GM21619 (cell line): Measurements from ENCODE around the gene TRAF3IP3.

ENCODE experiments used
- ATAC-seq: cut with Tn5 transposase; IDR thresholded peaks from one replicate; pipeline ENCODE4 v1.9.1; 2021; ENCODE audit not compliant: unreplicated experiment

TRAF3IP3 gene

DNA sequence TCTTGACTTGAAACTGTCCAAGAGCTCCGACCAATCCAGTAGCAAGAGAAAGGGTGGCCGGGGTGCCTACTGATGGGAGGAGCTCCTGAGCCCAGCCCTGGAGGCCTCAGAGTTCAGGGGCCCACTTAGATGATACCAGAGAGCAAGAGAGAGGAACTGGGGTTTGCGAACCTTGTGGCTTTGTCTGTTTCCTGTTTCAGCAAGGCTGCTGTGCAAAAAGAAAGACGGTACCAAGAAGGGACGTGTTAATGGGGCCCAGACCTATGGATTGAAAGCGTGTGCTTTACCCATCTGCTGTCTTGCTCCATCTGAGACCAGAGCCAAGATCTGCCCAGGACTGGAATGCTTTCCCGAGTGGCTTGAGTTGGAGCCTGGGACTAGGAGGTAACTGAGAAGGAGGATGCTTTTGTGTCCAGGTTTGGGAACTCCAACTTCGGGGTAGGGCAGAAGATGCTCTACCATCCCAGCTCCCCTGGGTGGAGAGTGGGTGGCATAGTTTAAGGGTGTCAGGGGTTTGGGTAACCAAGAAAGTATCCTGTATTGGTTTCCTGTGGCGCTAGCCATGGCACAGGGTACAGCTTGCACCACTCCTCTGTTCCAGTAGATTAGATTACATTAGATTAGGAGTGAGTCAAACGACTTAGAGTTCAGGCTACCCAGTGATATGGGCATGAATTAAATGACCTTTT, at the start of gene TRAF3IP3:
Gene TRAF3IP3 (plus strand): TSS at position 128 of the 689 bp plus-strand sequence. CDS start 3,987 bp downstream, outside the sequence.
- peak; percentile 71 for ATAC-seq

DNA sequence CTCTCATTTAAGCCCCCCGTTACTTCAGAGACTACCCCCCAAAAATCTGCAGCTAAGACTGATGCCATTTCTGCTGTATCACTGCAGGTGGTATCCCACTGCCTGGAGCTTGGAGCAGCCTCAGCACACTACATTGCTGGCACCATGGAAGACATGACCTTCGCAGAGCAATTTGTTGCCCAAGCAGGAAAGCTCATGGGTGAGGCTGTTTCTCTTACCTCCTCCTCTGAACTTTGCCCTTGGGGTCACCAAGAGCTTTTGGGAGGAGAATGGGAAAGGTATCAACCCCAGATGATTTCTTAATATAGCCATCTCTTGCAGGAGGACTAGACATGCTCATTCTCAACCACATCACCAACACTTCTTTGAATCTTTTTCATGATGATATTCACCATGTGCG, 49.2 kb upstream of the TRAF3IP3 start:
- ATAC-seq: no peak

GRCh38 chr1:209707308-209707707, 48.5 kb upstream of the TRAF3IP3 start:
- ATAC-seq: no peak

- ATAC-seq: no peak
These were observed 47.6 kb upstream of the TRAF3IP3 start for GRCh38 chr1:209708297-209708696.

DNA sequence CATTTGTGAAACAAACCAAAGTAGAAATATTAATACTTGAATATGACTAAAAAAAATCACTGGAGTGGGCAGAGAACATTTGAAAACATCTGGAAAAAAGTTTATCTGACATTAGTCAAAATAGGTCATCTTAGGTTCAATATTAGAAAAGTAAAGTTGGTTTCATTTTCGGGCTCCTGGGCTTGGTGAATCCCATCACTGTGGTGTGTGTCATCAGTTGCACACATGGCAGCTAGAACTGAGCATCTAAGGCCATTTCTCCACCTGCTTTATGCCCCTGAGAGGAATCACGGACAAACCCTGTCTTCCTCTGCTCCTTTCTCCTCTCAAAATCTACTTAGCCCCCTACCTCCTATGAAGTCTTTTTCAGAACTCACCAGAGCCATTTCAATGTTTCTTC, 45.8 kb upstream of the TRAF3IP3 start:
- ATAC-seq: peak; percentile 73

DNA sequence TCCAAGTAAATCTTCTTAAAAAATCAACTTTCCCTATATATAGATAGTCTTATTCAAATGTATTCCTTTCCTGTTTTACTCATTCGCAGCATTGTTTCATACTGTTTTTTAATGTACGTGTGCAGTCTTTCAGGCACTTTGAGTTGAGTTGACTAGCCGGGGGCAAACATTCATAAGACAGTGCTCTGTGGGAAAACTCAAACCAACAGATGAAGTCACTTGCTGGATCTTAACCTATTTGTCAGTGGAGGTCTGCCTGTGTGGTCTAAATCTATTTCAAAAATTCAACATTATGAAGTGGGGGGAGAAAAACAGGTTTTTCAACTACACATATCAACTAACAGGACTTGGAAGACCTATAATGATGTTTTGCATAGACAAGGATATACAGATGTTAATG, 45.0 kb upstream of the TRAF3IP3 start:
- no peak for ATAC-seq

DNA sequence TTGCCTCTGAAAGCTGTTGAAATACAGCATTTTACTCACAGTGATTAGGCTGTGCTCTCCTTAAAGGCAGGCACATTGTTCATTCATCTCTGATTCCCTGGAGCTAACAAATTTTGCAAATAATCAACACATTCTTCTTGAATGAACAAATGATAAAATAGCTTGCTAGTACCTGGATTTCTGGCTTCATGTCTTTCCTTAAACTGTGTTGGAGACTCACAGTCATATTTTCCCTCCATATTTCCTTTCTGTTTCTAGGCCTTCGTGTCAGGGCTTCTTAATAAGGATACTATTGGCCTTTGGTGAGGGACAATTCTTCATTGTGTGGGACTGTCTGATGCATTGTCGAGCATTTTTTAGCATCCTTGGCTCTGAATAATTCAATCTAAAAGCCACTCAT, 41.5 kb upstream of the TRAF3IP3 start:
- no peak for ATAC-seq

DNA sequence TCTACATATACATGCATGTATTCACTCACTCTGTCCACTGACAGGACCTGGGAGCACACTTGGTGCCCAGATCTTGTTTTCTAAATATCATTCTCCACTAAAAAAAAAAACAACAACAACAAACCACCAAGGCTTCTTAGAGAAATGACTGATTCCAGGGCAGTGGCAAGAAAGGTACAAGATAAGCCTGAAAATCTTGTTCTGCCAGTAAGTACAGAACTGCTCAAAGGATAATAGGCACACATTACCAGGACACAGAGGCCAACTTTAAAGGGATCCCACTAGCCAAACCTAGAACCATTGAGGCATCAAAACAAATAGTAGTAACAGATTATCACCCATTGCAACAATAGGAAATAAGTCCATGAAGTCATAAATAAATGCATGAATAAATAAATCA, 40.5 kb upstream of the TRAF3IP3 start:
- no peak for ATAC-seq

- no peak for ATAC-seq
These were observed 38.0 kb upstream of the TRAF3IP3 start for GRCh38 chr1:209717818-209718217.

- no peak for ATAC-seq
These were observed 35.5 kb upstream of the TRAF3IP3 start for GRCh38 chr1:209720326-209720725.

DNA sequence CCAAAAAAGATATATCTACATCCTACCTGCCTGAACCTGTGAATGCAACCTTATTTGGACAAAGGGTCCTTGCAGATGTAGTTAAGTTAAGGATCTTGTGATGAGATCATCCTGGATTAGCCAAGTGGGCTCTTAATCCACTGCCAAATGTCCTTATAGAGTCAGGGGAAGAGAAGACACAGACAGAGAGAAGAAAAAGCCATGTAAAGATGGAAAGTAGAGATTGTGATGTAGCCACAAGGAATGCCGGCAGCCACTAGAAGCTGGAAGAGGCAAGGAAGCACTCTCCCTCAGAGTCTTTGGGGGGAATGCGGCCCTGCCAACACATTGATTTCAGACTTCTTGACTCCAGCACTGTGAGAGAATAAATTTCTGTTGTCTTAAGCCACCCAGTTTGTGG, 35.0 kb upstream of the TRAF3IP3 start:
- no peak for ATAC-seq

DNA sequence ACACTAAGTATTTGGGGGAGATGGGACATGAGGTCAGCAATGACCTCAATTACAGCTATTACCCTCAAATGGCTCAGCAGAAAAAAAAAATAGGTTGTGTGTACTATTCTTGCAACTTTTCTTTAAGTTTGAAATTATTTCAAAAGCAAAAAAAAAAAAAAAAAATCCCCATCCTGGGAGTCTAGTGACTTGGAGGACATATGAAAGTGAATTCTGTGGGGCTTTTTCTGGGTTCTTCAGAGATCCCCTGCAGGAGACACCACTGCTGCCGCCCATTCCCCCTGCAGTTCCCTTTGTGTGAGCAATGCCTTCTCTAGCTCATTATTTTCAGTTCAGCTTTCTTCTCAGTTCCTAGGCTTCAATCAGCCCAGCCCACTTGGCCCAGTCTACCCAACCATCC, 34.5 kb upstream of the TRAF3IP3 start:
- no peak for ATAC-seq

DNA sequence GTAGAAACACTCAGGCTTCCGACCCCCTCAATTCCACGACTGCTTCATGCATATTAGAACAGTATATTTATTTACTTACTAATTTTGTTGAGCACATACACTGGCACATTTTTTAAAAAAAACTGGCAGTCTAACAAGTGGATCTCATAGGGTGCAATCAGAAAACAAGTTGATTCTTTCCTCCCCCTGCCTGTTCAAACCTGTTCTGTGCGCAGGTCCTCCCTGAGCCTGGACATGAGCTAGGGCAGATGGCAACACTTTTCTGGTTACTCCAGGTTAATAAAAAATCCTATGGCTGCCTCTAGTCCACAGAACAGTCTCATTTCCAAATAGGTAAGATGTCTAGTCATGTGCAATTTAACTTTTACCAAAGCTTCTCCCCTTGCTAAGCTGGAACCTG, 32.6 kb upstream of the TRAF3IP3 start:
- ATAC-seq: no peak

DNA sequence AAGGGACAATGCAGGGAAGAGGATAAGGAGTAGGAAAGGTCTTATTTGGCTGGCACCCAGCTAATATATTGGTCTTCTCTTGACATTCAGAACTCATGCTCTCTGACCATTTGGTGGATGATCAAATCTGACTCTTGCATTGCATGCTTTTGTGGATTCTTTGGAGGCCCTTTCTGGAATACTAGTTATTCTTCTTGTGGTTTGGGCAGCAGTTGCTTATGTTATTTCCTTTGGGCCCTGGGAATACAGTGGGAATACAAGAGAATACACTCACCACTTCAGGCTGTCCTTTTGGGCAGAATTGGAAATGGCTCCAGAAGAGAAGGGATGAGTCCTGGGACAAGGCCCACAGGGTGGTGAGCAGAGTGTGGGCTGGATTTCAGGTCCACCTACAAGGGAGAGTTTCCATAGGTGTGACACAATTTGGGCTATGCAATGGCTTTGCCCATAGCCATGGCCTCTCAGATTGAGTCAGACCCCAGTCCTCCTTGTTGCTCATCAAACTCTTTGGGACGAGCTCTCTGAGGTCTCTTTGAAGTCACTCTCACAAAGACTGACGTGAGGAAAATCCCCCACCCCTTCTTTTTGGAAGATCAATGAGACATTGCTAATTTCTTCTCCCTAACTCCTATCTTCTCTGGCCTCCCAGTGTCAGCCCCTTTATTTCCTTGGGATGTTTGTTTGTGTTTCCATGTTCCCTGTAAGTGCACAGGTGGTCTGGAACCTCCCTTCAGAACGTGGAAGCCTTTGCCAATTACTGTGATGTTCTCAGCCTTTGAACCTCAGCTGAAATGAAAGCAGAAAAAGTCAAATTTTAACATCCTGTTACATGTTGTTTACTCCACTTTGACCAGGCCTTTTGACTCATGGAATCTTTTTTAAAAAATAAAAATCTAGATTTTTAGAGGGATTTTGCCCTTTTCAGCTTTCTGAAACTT, 31.8 kb upstream of the TRAF3IP3 start:
- no peak for ATAC-seq

DNA sequence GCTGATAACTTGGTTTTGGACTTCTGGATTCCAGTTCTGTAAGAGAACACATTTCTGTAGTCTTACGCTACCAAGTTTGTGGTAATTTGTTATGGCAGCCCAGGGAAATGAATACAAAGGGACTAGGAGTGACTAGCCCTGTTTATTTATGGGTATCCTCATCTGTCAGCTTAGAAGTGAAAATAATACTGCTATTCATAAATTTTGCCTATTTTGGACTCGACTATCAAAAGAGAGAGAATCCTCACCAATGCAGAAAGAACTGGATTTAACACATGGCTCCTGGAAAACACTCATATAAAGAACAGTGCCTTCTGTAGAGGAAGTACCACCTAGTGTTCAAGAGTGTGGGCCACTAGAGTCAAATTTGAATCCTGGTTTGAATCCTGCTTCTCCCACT, 28.6 kb upstream of the TRAF3IP3 start:
- ATAC-seq: no peak

DNA sequence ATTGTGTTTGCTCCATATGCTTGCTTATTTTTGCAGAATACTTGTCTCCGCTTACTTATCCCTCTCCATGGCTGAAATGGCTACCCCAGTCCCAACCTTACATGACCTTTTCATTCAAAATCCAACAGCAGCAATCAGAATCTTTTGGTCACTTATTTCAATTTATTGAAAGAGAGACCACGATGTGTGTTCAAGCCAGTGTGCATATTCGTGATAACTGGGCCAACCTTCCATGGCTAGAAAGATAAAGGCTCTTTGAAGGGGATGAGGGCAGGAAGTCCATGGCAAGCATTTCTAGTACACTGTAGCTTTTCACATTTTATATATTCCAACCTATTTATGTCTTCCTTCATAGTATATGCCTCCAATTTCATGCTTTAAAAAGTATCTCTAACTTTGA, 28.1 kb upstream of the TRAF3IP3 start:
- ATAC-seq: no peak

DNA sequence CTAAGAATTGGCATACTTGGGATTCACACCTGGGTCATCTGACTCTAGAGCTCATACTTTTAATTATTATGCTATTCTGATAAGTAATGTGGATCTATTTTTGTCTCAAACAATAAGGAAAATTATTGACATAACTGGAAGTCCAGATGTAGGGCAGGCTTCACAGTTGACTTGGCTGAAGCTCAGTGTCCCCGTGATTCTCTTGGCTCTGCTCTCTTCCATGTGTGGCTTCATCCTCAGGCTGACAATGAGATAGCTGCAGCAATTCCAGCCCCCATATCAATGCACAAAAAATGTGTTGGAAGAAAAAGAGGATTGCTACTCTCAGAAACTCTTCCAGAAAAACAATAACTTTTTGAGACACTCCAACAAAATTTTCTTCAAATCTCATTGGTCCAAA, 27.4 kb upstream of the TRAF3IP3 start:
- no peak for ATAC-seq

- ATAC-seq: no peak
These were observed 26.4 kb upstream of the TRAF3IP3 start for GRCh38 chr1:209729436-209729835.

GRCh38 chr1:209732725-209733124, 23.1 kb upstream of the TRAF3IP3 start:
- no peak for ATAC-seq

DNA sequence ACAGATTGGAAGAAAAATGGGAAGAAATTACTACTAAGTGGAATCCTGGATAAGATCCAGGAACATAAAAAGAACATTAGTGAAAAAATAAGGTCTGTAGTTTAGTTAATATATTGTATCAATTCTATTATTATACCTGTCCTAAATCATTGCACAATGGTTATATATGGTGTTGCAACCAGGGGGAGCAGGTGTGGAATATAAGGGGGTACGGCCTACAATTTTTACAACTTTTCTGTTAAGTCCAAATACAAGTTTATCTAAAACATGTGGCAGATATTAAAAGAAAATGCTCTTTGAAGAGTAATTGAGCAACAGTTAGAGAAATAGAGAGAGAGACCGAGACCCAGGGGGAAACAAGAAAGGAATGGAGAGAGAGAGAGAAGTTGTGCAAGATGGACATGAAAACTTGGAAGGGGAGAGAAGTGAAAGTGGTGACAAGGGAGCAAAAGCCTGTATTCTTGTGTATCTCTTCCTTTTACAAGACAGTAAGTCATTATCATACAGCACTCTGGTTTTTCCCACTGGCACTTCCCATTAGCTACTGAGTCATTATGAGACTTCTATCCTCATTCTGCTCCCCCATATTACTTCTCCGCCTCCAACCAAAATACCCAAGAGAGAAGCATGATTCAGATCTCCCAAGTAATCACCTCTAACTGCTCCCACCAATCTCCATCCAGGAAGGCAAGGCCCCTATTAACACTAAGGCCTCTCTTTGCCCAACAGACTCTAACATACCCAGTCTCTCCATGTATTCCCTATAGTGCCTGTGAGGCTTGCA, 22.3 kb upstream of the TRAF3IP3 start:
- ATAC-seq: no peak

- no peak for ATAC-seq
These were observed 19.2 kb upstream of the TRAF3IP3 start for GRCh38 chr1:209736490-209737117.
